Esophagus muscularis mucosa (tissue), 3 donors: Measurements from ENCODE around the gene PCSK6.

Experiments used
- EP300 ChIP-seq: sonication (generic); formaldehyde crosslinking; IDR thresholded peaks from one replicate; pipeline ENCODE4 v1.6.1; 2017; ENCODE audit warnings: antibody characterized with exemption
- POLR2A ChIP-seq: fragments of 450-650 bp; IDR thresholded peaks from one replicate; pipeline ENCODE4 v1.6.1; 2017; ENCODE audit warnings: antibody characterized with exemption, moderate library complexity, mild to moderate bottlenecking, low read depth
- POLR2AphosphoS5 ChIP-seq, 2 donors: sonication (generic); formaldehyde crosslinking; IDR thresholded peaks; one replicate each; pipeline ENCODE4 v1.6.1; 2017; ENCODE audit warnings: antibody characterized with exemption in 2 of 2

DNA sequence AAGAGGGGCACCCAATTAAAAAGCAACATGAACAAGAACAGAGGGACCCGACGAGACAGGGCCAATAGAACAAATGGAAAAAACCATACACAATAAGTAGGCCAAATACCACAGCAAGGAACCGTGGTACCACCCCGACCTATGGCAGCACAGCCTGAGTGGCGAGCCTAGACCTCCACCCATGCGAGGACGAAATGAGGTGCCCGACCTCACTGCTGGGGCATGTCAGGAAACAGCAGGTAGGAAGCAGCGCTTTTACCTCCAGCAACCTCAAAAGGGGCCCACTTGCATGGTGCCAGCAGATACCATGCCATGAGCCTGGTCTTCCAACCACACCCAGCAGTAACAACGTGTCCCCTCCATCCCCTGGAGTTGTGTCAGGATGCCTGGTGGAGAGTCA, 77.9 kb downstream of the PCSK6 start:
- TF ChIP-seq EP300 (no peak), POLR2AphosphoS5 (IDR thresholded peaks at IDR 0.05) (no peak), POLR2A (no peak)
